ENCODE measurements around the gene RASSF5. TPM values are rescaled to one million over a fixed set of nuclear protein-coding genes. Genes with fewer than 3 reads are reported as not detected.

Gene RASSF5
- total RNA-seq, 1 experiment from 2014 or later = 12.4 TPM

DNA sequence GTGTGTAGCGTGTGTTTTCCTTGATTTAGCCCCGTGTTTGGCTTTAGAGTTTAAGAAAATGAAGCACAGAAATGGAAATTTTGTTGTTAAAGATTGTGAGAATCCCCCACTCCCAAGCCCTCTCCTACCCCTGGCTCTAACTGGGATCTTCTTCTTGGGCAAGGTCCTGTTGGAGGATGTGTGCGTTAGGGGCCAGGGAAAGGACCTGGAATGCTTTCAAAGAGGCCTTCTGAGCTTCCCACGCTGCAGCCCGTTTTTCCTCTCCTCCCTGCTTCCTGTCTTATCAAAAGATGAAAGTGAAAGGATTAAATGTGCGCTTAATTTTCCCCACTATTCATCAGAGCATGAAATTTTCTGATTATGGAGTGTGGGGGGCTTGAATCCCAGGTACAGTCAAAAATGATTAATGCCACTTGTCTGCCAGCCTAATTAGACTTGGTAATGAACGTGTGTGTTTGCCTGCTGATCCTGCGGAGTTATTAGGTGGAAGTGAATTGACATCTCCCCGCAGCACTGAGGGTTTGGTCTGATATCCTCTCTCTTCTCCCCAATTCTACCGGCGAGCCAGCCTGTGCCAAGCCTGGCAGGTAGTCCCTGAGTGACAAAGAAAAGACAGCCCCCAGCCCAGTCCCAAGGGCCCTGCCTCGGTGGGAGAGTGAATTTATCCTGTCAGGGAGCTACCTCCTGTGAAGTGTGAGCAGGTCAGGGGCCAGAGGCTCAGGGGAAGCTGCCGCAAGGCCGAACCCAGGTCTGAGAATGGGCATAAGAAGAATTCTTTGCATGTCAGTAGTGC is 4.9 kb downstream of the RASSF5 start:
- TF ChIP-seq, protein P1, sequence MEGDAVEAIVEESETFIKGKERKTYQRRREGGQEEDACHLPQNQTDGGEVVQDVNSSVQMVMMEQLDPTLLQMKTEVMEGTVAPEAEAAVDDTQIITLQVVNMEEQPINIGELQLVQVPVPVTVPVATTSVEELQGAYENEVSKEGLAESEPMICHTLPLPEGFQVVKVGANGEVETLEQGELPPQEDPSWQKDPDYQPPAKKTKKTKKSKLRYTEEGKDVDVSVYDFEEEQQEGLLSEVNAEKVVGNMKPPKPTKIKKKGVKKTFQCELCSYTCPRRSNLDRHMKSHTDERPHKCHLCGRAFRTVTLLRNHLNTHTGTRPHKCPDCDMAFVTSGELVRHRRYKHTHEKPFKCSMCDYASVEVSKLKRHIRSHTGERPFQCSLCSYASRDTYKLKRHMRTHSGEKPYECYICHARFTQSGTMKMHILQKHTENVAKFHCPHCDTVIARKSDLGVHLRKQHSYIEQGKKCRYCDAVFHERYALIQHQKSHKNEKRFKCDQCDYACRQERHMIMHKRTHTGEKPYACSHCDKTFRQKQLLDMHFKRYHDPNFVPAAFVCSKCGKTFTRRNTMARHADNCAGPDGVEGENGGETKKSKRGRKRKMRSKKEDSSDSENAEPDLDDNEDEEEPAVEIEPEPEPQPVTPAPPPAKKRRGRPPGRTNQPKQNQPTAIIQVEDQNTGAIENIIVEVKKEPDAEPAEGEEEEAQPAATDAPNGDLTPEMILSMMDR (conservative IDR thresholded peaks at IDR 0.05) = 0 out of 2 replicates have a peak, but pooled peaks have one; percentile 11
- TF ChIP-seq EZH2 (IDR thresholded peaks at IDR 0.05; ENCODE audit: low read depth) = no peak
- Histone ChIP-seq H3K9me2 (ENCODE audit: insufficient read depth) (no peaks in the 10 kb centered on the region), H3K4me3 (no peak overlapping the region), H3K27me3 (ENCODE audit: insufficient read depth, low read depth) (no peaks in the 10 kb centered on the region), H3F3A (ENCODE audit: insufficient read depth, low read depth) (peaks cover 39% of the 10 kb centered on the region), H3K36me3 (ENCODE audit: low read depth) (no peaks in the 10 kb centered on the region), H3K9me3 (ENCODE audit: insufficient read depth, low read depth) (no peaks in the 10 kb centered on the region), H3K4me1 (replicated peaks; ENCODE audit: insufficient read depth) (peaks cover 71% of the 10 kb centered on the region), H2AFZ (no peak overlapping the region), H4K20me1 (ENCODE audit: insufficient read depth) (no peaks in the 10 kb centered on the region), H3K27ac (peak overlapping the region; percentile 87), H3K79me2 (ENCODE audit: low read depth) (peaks cover 8% of the 10 kb centered on the region), H3K4me2 (peak overlapping the region; percentile 79)
- ChIA-PET CTCF (no interaction called here), POLR2A (ENCODE audit: unreplicated experiment) (interaction anchor here (0.6 kb wide), 1 partner anchor 14 kb away, joined by 3 read pairs; no protein-coding TSS in a partner anchor)
- no peak for DNase-seq
- intact Hi-C loops (cut with micrococcal nuclease; ENCODE audit: unreplicated experiment) = loop anchor here (2.0 kb wide), 1 partner anchor 33 kb away; no protein-coding TSS in a partner anchor
- no TSS peak for BruUV-seq (replicated peaks)

GRCh38 chr1:206512851-206513180 is 5.5 kb downstream of the RASSF5 start:
- Histone ChIP-seq H3K9me3 (ENCODE audit: insufficient read depth, low read depth) (no peaks in the 10 kb centered on the region), H3K36me3 (ENCODE audit: low read depth) (no peaks in the 10 kb centered on the region), H3F3A (ENCODE audit: insufficient read depth, low read depth) (peaks cover 39% of the 10 kb centered on the region), H3K4me2 (peak overlapping the region; percentile 79), H3K4me3 (peak overlapping the region; percentile 42; the same call in 1 of the 2 replicates), H2AFZ (no peak overlapping the region), H3K27ac (peak overlapping the region; percentile 87), H3K4me1 (replicated peaks; ENCODE audit: insufficient read depth) (peaks cover 71% of the 10 kb centered on the region), H4K20me1 (ENCODE audit: insufficient read depth) (no peaks in the 10 kb centered on the region), H3K27me3 (ENCODE audit: insufficient read depth, low read depth) (no peaks in the 10 kb centered on the region), H3K9me2 (ENCODE audit: insufficient read depth) (no peaks in the 10 kb centered on the region), H3K79me2 (ENCODE audit: low read depth) (peaks cover 8% of the 10 kb centered on the region)
- DNase-seq = peak in 1 of 2 experiments; percentile 35
- POLR2A ChIA-PET (ENCODE audit: unreplicated experiment) = no interaction called here
- no peak for TF ChIP-seq EZH2 (IDR thresholded peaks at IDR 0.05; ENCODE audit: low read depth)
- TF ChIP-seq, protein P1 (conservative IDR thresholded peaks at IDR 0.05) = 0 out of 2 replicates have a peak, but pooled peaks have one; percentile 3
- intact Hi-C loops (cut with micrococcal nuclease; ENCODE audit: unreplicated experiment) = loop anchor here (1.0 to 2.0 kb wide), 3 partner anchors 9 to 32 kb away; no protein-coding TSS in a partner anchor
- CTCF ChIA-PET = no interaction called here
- TSS peak; percentile 91 for BruUV-seq (replicated peaks)

- H3K9me3 ChIP-seq (ENCODE audit: insufficient read depth, low read depth) = no peaks in the 10 kb centered on the region
- peaks cover 8% of the 10 kb centered on the region for H3K79me2 ChIP-seq (ENCODE audit: low read depth)
- H3K27me3 ChIP-seq (ENCODE audit: insufficient read depth, low read depth) = no peaks in the 10 kb centered on the region
- peak; percentile 89 to 92 for DNase-seq
- H3F3A ChIP-seq (ENCODE audit: insufficient read depth, low read depth) = peaks cover 39% of the 10 kb centered on the region
- peak overlapping the region; percentile 42; the same call in 1 of the 2 replicates for H3K4me3 ChIP-seq
- intact Hi-C loops (cut with micrococcal nuclease; ENCODE audit: unreplicated experiment) = loop anchor here (1.0 to 2.0 kb wide), 3 partner anchors 9 to 31 kb away; no protein-coding TSS in a partner anchor
- no peaks in the 10 kb centered on the region for H4K20me1 ChIP-seq (ENCODE audit: insufficient read depth)
- BruUV-seq (replicated peaks) = no TSS peak
- peaks cover 64% of the 10 kb centered on the region for H3K4me1 ChIP-seq (replicated peaks; ENCODE audit: insufficient read depth)
- ChIA-PET POLR2A (ENCODE audit: unreplicated experiment) (interaction anchor here (0.6 kb wide), 1 partner anchor 99 kb away, joined by 4 read pairs; the partner anchor contains the start of gene EIF2D), CTCF (no interaction called here)
- no peaks in the 10 kb centered on the region for H3K9me2 ChIP-seq (ENCODE audit: insufficient read depth)
- H2AFZ ChIP-seq = no peak overlapping the region; the same call in 1 of the 2 replicates
- peak overlapping the region; percentile 87 for H3K27ac ChIP-seq
- H3K36me3 ChIP-seq (ENCODE audit: low read depth) = no peaks in the 10 kb centered on the region
- H3K4me2 ChIP-seq = peak overlapping the region; percentile 79
- TF ChIP-seq, protein P1 (conservative IDR thresholded peaks at IDR 0.05) = no peak
- no peak for TF ChIP-seq EZH2 (IDR thresholded peaks at IDR 0.05; ENCODE audit: low read depth)
Observed at GRCh38 chr1:206513312-206514111, 6.2 kb downstream of the RASSF5 start.

All from PC-9 (cell line).